Thyroid gland (tissue), 4 donors: ENCODE data around the gene MSANTD2. TPM values are rescaled to one million over a fixed set of nuclear protein-coding genes. Genes with fewer than 3 reads are reported as not detected.
A peak's percentile ranks its signal among the peaks of the same experiment; 100 is the strongest.

Experiments
- DNase-seq, 2 donors: peaks; one replicate each; pipeline ENCODE4 v3.0.0-alpha.2; 2019
- H3K27ac ChIP-seq, 3 donors: fragments of 200-600 bp; sonication (generic); 1 replicate in 2 of 3; 2 replicates in 1 of 3; pipeline ENCODE4 v1.5.1; 2016 to 2019; ENCODE audit warnings: mild to moderate bottlenecking in 1 of 3, moderate library complexity in 1 of 3
- H3K27me3 ChIP-seq: fragments of 200-600 bp; sonication (generic); one replicate; pipeline ENCODE4 v1.5.1; 2019
- H3K36me3 ChIP-seq, 2 donors: fragments of 200-600 bp; sonication (generic); one replicate each; pipeline ENCODE4 v1.5.1; 2016 to 2019
- H3K4me1 ChIP-seq, 2 donors: fragments of 200-600 bp; sonication (generic); one replicate each; pipeline ENCODE4 v1.5.1; 2017 to 2019
- H3K4me3 ChIP-seq, 3 donors: fragments of 200-600 bp; sonication (generic); replicated peaks in 1 of 3; 1 replicate in 2 of 3; 2 replicates in 1 of 3; pipeline ENCODE4 v1.5.1; 2016; ENCODE audit warnings: mild to moderate bottlenecking in 1 of 3
- H3K9me3 ChIP-seq: fragments of 200-600 bp; sonication (generic); one replicate; pipeline ENCODE4 v1.5.1; 2017
- POLR2A ChIP-seq, 2 donors: fragments of 450-650 bp; IDR thresholded peaks; one replicate each; pipeline ENCODE4 v1.6.1; 2017; ENCODE audit warnings: antibody characterized with exemption in 2 of 2, mild to moderate bottlenecking in 2 of 2, moderate library complexity in 1 of 2
- WGBS, 2 donors: methylation state at CpG; one replicate each; pipeline ENCODE4 v1.1.5; 2017; 5-methylcytosine and 5-hydroxymethylcytosine counted together
- intact Hi-C: fragments of 100-400 bp; cut with DNase I; formaldehyde crosslinking; loops from one replicate; pipeline ENCODE4 v1.15.1; 2023
- total RNA-seq, 4 donors: library from RNA; depleted of rRNA; stranded (reverse); fragments of >200 nt; gene quantifications; one replicate each; pipeline ENCODE4 v1.2.3, GENCODE V29; 2016
- TF ChIP-seq, protein P1 (sequence below), 6 experiments: fragments of 200-600 bp in 3 of 6; fragments of 450-650 bp in 3 of 6; sonication (generic) in 3 of 6; IDR thresholded peaks; one replicate each; pipeline ENCODE4 v1.5.1; 2016 to 2019; ENCODE audit warnings: antibody characterized with exemption in 6 of 6, mild to moderate bottlenecking in 2 of 6, inconsistent platforms in 1 of 6, moderate library complexity in 1 of 6

Gene MSANTD2
- total RNA-seq, 4 donors from 2014 or later, result 29.1 to 56.1 (median 37.0) TPM

DNA sequence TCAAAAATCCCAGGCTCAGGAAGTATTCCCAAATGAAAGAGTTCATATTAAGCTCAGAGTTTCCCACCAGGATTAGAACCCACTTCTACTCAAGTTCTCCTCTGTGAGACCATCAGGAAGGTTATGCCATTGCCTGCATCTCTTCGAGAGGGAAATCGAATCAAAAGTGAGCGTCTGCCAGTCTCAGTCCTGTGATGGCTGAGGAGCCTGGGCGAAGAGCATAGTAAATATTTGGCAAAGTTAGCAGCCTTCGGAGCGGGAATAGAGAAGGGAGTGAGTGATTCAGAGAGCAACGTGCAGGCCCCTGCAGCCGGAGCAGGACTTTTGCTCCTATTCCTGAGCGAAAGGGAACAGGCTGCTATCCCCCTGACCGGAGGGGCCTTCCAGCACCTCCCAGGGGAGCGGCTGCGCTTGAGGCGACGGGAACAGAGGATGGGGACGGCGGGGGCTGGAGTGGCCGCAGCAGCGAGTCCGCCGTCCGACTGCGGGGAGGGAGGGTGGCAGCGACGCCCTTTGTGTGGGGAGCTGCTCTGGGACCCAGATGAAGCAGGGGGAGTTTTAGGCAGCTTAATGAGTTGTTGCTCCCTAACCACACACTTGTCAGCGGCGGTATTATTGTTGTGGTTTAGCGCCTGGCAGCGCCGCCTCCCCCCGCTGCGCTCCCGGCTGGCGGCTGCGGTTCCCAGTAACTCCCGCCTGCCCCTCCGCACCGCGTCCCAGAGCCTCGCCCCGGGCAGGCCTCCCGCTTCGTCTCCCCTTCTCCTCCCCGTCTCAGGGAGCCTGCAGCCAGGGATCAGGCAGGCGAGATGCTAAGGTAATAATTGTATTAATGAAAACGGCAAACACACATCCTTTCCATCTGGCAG, 82.2 kb downstream of the MSANTD2 start:
- Histone ChIP-seq H3K9me3 (no peaks in the 10 kb centered on the region), H3K27ac (no peak overlapping the region), H3K36me3 (no peaks in the 10 kb centered on the region), H3K27me3 (no peaks in the 10 kb centered on the region), H3K4me3 (peak overlapping the region in 1 of 3 donors; percentile 11), H3K4me1 (peaks cover 5% of the 10 kb centered on the region in 2 donors)
- intact Hi-C loops, result no loop called here
- WGBS, 2 donors, result 1 to 3% methylated on average over 18 to 36 of the region's 45 CpGs
- TF ChIP-seq, protein P1, sequence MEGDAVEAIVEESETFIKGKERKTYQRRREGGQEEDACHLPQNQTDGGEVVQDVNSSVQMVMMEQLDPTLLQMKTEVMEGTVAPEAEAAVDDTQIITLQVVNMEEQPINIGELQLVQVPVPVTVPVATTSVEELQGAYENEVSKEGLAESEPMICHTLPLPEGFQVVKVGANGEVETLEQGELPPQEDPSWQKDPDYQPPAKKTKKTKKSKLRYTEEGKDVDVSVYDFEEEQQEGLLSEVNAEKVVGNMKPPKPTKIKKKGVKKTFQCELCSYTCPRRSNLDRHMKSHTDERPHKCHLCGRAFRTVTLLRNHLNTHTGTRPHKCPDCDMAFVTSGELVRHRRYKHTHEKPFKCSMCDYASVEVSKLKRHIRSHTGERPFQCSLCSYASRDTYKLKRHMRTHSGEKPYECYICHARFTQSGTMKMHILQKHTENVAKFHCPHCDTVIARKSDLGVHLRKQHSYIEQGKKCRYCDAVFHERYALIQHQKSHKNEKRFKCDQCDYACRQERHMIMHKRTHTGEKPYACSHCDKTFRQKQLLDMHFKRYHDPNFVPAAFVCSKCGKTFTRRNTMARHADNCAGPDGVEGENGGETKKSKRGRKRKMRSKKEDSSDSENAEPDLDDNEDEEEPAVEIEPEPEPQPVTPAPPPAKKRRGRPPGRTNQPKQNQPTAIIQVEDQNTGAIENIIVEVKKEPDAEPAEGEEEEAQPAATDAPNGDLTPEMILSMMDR (IDR thresholded peaks at IDR 0.05), result no peak
- TF ChIP-seq POLR2A (IDR thresholded peaks at IDR 0.05), result no peak
- peak; percentile 26 to 29 for DNase-seq

- H3K36me3 ChIP-seq, result no peaks in the 10 kb centered on the region
- H3K4me1 ChIP-seq, result peaks cover 5% of the 10 kb centered on the region in 2 donors
- H3K27ac ChIP-seq, result no peak overlapping the region
- H3K27me3 ChIP-seq, result no peaks in the 10 kb centered on the region
- intact Hi-C loops, result no loop called here
- TF ChIP-seq, protein P1 (IDR thresholded peaks at IDR 0.05), result no peak
- no peak for TF ChIP-seq POLR2A (IDR thresholded peaks at IDR 0.05)
- 68 to 73% methylated on average over 7 of the region's 7 CpGs for WGBS, 2 donors
- no peak for DNase-seq
- H3K4me3 ChIP-seq, result peak overlapping the region in 1 of 3 donors; percentile 11
- H3K9me3 ChIP-seq, result no peaks in the 10 kb centered on the region
These were observed 82.8 kb downstream of the MSANTD2 start for GRCh38 chr11:124717421-124717785.

- H3K36me3 ChIP-seq, result no peaks in the 10 kb centered on the region
- intact Hi-C loops, result no loop called here
- WGBS, 2 donors, result 80 to 87% methylated on average over 3 of the region's 3 CpGs
- H3K27me3 ChIP-seq, result no peaks in the 10 kb centered on the region
- no peaks in the 10 kb centered on the region for H3K9me3 ChIP-seq
- H3K27ac ChIP-seq, result no peak overlapping the region
- no peak for TF ChIP-seq POLR2A (IDR thresholded peaks at IDR 0.05)
- TF ChIP-seq, protein P1 (IDR thresholded peaks at IDR 0.05), result no peak
- peaks cover 5% of the 10 kb centered on the region in 2 donors for H3K4me1 ChIP-seq
- H3K4me3 ChIP-seq, result no peak overlapping the region
- DNase-seq, result no peak
These were observed 83.6 kb downstream of the MSANTD2 start for GRCh38 chr11:124716591-124716990.

Other genes starting within 250 kb of the MSANTD2 start
- gene OR8A1, start 230.4 kb downstream of the MSANTD2 start, total RNA-seq, result not detected
- gene PANX3, start 189.0 kb downstream of the MSANTD2 start, total RNA-seq, result not detected
- gene TBRG1, start 177.5 kb downstream of the MSANTD2 start, total RNA-seq, result 10 to 100 TPM; 34.7 to 59.8 (median 46.3) TPM
- gene SIAE, start 126.7 kb downstream of the MSANTD2 start, total RNA-seq, result 10 to 100 TPM; 33.9 to 52.5 (median 41.6) TPM
- 10 to 100 TPM; 13.8 to 25.2 (median 23.6) TPM for gene SPA17, start 126.5 kb downstream of the MSANTD2 start, total RNA-seq
- 1 to 10 TPM in 3 of 4 donors, under 1 TPM in 1; 0.40 to 3.6 (median 2.7) TPM for gene NRGN, start 60.5 kb downstream of the MSANTD2 start, total RNA-seq
- gene VSIG2, start 48.2 kb downstream of the MSANTD2 start, total RNA-seq, result 10 to 100 TPM; 23.7 to 54.5 (median 28.8) TPM
- 100 to 1,000 TPM; 188 to 294 (median 243) TPM for gene ESAM, start 38.1 kb downstream of the MSANTD2 start, total RNA-seq
- gene ROBO3, start 65.0 kb upstream of the MSANTD2 start, total RNA-seq, result 10 to 100 TPM in 2 of 4 donors, 1 to 10 TPM in 2; 6.7 to 19.8 (median 10.1) TPM
- 10 to 100 TPM; 12.3 to 47.6 (median 32.6) TPM for gene ROBO4, start 97.5 kb upstream of the MSANTD2 start, total RNA-seq
- gene HEPN1, start 118.8 kb upstream of the MSANTD2 start, total RNA-seq, result not detected
- gene HEPACAM, start 135.6 kb upstream of the MSANTD2 start, total RNA-seq, result 1 to 10 TPM in 1 of 4 donors, under 1 TPM in 2, not detected in 1; 0.27 to 1.1 (median 0.45) TPM
- 1 to 10 TPM in 2 of 4 donors, under 1 TPM in 2; 0.33 to 2.8 (median 1.1) TPM for gene CCDC15, start 153.8 kb upstream of the MSANTD2 start, total RNA-seq